Measurements from ENCODE around the gene PAFAH2.

The PAFAH2 gene

GRCh38 chr1:25979210-25979609, 18.7 kb downstream of the PAFAH2 start:
- no peak for TF ChIP-seq CSDC2 (CRISPR knock-in tag; IDR thresholded peaks at IDR 0.05)
- ATAC-seq: no peak

- ATAC-seq: no peak
- TF ChIP-seq BACH2 (CRISPR knock-in tag; IDR thresholded peaks at IDR 0.05; ENCODE audit: borderline replicate concordance) (no peak), ZNF565 (CRISPR knock-in tag; conservative IDR thresholded peaks at IDR 0.05; ENCODE audit: low read depth) (no peak), PATZ1 (CRISPR knock-in tag; IDR thresholded peaks at IDR 0.05; ENCODE audit: borderline replicate concordance) (no peak), TCF4 (CRISPR knock-in tag; IDR thresholded peaks at IDR 0.05; ENCODE audit: borderline replicate concordance) (no peak), CREB5 (CRISPR knock-in tag; IDR thresholded peaks at IDR 0.05; ENCODE audit: low read depth) (no peak), CSRNP3 (CRISPR knock-in tag; IDR thresholded peaks at IDR 0.05) (no peak), OSR1 (CRISPR knock-in tag; IDR thresholded peaks at IDR 0.05) (no peak), PPARA (CRISPR knock-in tag; IDR thresholded peaks at IDR 0.05; ENCODE audit: borderline replicate concordance) (no peak), TOX (CRISPR knock-in tag; IDR thresholded peaks at IDR 0.05; ENCODE audit: borderline replicate concordance) (no peak), POU6F1 (CRISPR knock-in tag; IDR thresholded peaks at IDR 0.05; ENCODE audit: borderline replicate concordance, low read depth) (no peak), RARB (CRISPR knock-in tag; IDR thresholded peaks at IDR 0.05) (no peak)
Observed at GRCh38 chr1:25978403-25978802, 19.5 kb downstream of the PAFAH2 start.

- TF ChIP-seq ZC3H10 (CRISPR knock-in tag; IDR thresholded peaks at IDR 0.05) (no peak), ESRRG (CRISPR knock-in tag; IDR thresholded peaks at IDR 0.05) (no peak), PATZ1 (CRISPR knock-in tag; IDR thresholded peaks at IDR 0.05; ENCODE audit: borderline replicate concordance) (no peak), ZFP30 (CRISPR knock-in tag; IDR thresholded peaks at IDR 0.05) (no peak), TCF4 (CRISPR knock-in tag; IDR thresholded peaks at IDR 0.05; ENCODE audit: borderline replicate concordance) (no peak), BACH2 (CRISPR knock-in tag; IDR thresholded peaks at IDR 0.05; ENCODE audit: borderline replicate concordance) (no peak), RARB (CRISPR knock-in tag; IDR thresholded peaks at IDR 0.05) (no peak), POU6F1 (CRISPR knock-in tag; IDR thresholded peaks at IDR 0.05; ENCODE audit: borderline replicate concordance, low read depth) (no peak), CSRNP3 (CRISPR knock-in tag; IDR thresholded peaks at IDR 0.05) (no peak), ZFP3 (CRISPR knock-in tag; IDR thresholded peaks at IDR 0.05) (no peak), TSHZ2 (CRISPR knock-in tag; IDR thresholded peaks at IDR 0.05) (no peak), OSR1 (CRISPR knock-in tag; IDR thresholded peaks at IDR 0.05) (no peak)
- ATAC-seq: no peak
Observed at GRCh38 chr1:25977801-25978200, 20.1 kb downstream of the PAFAH2 start.
